SKM-1 (cell line): Measurements from ENCODE around the gene TREML4.
"Not testable (repeated sequence)": the region's sequence is repeated elsewhere in the genome, so short reads cannot be mapped to it uniquely, and the experiment has no call there.

Experiments used
- DNase-seq: peaks from one replicate; lab custom pipeline; 2025; ENCODE audit not compliant: unreplicated experiment; lab: John Stamatoyannopoulos, UW

Gene TREML4

DNA sequence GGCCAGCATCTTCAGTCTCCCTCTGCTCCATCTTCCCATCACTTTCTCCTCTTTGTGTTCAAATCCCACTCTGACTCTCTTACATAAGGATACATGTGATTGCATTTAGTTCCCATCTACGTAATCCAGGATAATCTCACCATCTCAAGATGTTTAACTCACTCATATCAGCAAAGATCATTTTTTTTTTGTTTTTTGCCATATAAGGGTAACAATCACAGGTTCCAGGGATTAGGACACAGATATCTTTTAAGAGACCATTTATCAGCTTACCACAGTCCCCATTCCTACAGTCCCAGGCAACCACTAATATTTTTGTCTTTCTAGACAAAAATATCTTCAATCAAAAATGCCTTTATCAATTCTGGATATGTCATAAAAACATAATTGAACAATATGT lies 24.0 kb upstream of the TREML4 start:
- no peak for DNase-seq

DNA sequence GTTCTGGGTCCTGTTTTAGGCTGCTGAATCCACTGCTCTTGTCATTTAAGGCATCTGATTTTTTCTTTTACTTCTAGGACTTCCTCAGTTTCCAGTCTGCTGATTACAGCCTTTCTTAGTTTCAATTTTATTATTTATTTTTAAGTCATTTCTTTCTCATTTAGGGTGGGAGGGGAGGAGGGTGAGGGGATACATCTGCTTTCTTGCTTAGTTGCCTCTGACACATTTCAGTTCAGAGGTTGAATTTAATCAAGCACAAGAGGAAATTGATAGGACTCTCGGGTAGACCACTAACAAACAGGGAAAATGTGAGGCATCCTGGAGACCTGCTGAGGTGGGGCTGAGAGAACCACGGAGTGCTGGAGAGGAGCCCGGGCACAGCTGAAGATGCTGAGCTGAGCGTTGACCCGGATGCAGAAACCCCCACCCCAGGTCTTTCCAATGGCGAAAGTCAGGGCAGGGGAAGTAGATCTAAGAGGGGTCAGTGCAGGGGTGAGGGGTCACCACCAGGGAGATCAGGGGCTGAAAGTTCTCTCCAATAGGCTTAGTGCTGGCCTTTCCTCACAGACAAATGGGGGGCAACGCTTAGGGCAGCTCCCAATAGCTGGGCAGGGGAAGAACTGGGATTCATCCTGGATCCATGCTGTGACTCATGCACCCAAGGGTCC lies 19.6 kb upstream of the TREML4 start:
- DNase-seq = no peak

DNA sequence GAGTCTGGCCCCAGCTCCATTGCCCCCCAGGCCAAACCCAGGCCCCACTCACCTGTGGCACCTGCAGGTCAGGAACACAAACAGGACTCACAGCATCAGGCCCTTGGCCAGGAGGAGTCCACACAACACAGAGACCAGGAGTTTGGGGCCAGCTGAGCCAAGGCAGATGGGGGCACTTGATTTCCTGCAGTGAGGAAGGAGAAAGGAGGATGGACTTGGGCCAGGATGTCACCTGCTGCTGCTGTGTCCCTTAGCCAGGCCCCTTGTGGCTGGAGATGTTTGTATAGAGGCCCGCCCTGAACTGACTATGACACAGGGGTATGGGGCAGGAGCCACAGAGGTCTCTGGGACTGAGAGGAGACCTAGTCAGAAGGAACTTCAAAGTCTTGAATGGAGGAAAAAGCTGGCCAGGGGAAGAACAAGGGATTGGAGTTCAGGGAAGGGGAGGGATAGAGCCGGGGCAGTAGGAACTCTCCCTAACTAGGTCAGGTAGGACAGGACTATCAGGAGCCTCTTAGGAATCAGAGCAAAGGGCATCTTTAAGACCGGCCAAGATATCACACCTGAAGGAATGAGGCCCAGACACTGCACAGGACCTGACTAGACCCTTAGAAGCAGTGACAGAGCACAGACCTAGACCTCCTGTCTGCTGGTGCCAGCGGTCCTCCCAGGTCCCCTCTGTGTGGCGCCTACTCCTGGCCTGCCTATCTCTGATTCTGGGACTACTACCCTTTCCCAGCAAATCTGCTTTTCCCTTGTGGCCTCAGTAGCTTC lies 18.4 kb upstream of the TREML4 start:
- DNase-seq = no peak

DNA sequence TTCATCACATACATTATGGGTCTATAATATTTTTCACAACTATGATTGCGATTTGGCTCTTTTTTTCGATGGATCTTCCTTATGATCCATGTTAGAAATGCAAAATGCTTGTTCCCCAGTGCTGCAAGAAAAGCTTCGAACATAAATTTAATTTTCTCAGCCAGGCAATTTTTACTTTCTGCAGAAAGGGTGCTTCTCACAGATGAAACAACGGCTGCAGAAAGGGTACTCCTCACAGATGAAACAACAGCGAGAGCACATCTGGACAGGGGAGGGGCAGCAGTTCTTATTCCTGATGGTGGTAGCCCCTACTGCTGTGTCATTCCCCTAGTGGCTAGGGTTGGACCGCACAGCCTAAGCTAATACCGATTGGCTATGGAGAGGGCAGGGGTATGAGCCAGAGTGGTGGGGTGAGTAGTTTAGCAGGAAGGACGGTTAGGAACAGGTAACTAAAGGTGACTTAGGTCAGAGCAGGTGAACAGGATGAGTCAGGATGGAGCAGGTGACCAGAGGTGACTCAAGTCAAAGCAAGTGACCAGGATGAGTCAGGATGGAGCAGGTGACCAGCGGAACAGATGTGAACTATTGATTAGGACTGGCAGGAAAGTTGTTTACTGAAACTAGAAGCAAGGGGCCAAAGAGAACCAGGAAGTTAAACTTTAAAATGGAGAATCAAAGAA lies 13.4 kb upstream of the TREML4 start:
- DNase-seq = no peak

DNA sequence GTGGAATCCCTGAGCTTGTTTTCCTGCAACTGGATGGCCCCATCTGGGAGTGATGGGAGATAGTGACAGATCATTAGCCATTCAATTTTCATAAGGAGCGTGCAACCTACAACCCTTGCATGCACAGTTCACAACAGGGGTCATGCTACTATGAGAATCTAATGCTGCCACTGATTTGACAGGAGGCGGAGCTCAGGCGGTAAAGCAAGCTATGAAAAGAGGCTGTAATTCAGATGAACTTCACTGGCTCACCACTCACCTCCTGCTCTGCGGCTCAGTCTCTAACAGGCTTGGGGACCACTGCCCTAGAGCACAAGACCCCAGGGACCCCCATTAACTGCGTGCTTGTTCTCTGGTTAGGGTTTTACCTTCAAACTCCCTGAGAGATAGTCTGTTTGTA lies 12.4 kb upstream of the TREML4 start:
- DNase-seq = no peak

DNA sequence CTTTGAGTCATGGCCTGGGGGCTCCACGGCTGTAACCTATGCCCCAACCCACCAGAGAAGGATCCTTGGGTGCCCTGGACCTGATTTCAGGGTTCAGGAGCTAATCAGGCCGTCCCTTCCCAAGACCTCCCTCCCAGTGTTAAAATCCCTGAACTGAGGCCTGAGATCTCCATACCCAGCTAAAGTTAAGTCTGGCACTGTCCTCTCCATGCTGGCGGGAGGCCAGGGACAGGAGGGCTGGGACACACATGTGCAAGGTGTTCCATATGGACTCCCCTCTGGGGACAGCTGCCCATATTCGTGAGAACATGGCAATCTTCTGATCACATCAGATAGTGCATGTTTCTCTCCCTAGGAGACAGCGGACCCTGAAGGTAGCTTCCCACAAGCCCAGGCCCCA lies 11.5 kb upstream of the TREML4 start:
- no peak for DNase-seq

DNA sequence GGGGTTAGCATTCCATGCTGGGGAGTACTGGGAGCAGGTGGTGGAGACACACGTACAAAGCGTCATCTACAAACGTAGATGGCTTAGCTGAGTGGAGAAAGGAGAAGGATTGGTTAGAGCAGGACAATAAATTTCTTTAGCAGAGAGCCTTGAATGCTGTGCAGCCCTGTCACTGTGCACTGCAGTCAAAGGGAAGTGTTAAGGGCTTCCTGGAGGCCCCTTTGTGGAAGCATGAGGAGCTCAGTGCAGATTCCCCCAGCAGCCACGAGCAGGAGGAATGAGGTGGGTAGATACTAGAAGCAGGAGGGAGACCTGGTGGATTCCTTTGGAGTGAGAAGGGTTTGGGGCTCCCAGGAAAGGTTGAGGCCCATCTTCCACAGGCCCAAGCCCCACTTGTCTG lies 6.1 kb upstream of the TREML4 start:
- no peak for DNase-seq

DNA sequence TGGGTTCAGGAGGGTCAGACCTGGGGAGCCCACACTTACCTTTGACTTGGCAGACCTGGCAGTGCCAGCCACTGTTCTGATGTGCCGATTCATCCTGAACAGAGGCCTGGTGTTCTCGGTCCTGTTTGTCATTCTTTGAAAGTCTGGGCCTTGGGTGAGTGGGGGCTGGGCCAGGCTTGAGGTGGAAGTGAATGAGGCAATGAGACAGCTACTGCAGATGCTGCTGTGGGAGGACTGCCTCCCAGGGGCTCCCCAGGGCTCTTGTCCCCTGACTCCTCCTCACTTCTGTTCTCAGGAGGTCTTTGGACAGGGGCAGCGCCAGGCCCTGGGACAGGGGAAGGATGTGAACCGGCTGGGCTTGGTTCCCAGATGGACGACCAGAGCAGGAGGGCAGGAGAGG lies 5.6 kb upstream of the TREML4 start:
- DNase-seq = peak; percentile 33

DNA sequence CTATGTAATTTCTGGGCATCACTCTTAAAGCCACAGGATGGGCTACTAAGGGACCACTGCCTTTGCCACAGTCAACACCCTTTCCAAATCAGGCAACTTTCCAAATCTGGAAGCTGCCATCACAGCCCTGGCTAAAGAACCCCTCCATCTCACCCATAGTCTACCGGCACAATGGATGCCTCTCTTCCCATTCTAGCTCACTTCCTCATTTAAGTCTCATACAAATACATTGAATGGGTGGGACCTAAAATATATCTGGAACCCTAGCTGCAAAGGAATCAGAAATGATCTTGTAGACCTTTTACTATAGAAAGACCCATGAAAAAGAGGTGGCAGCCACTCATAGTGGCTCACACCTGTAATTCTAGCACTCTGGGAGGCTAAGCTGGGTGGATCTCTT lies 3.3 kb upstream of the TREML4 start:
- no peak for DNase-seq

DNA sequence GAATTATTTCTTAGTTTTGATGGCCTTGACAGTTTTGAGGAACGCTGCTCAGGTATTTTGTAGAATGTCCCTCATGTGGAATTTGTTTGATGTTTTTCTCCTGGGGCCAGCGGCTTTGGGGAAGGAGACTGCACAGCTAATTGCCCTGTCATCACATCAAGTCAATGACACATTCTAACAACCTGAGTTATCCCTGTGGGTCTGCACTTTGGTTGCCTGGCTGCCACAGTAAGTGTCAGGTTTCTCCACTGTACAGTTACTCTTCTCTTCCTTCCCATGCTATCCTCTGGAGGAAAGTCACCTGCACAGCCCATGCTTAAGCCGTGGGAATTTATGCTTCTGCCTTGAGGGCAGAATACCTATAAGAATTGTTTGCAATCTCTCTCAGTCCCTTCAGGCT lies 1.4 kb upstream of the TREML4 start:
- DNase-seq = no peak

DNA sequence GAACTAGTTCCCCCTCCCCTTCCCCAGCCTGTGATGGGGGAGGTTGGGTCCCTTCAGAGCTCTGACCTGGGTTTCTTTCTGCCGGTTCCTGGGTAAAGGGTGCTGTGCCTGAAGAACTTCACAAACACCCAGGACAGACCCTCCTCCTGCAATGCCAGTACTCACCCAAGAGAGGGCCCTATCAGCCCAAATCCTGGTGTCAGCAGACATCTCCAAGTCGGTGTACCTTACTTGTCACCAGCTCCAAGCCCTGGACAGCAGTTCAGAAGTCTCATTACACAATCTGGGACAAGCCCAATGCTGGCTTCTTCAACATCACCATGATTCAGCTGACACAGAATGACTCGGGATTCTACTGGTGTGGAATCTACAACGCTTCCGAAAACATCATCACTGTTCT lies 467 bp downstream of the TREML4 start:
- DNase-seq = no peak

DNA sequence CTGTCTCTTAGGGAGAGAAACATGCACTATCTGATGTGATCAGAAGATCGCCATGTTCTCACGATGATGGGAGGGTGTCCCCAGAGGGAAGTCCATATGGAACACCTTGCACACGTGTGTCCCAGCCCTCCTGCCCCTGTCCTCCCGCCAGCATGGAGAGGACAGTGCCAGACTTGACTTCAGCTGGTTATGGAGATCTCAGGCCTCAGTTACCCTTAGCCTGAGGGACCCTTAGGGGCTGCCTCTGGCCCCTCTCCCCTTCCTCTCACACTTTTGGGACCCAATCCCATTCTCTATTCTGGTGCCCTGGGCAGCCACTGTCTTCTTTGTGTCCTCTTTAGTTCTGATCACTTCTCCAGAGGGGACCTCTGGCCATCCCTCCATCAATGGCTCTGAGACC lies 1.6 kb downstream of the TREML4 start:
- DNase-seq = no peak

DNA sequence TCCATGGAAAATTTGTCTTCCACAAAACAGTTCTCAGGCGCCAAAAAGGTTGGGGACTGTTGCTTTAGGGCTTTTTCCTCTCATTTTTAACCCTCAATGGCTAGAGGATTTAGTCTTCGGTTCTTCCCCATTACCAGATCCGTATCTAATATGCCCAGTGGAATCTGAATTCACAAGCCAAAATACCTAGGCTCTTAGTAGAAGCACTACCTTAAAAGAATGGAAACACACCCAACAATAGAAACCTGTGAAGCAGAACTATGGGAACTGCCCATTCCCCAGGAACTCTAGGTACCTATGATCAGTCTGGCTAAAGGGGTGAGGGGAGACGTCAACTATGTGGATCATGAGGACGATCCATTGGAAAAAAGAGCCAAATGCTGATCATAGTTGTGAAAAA lies 3.1 kb downstream of the TREML4 start:
- no peak for DNase-seq

DNA sequence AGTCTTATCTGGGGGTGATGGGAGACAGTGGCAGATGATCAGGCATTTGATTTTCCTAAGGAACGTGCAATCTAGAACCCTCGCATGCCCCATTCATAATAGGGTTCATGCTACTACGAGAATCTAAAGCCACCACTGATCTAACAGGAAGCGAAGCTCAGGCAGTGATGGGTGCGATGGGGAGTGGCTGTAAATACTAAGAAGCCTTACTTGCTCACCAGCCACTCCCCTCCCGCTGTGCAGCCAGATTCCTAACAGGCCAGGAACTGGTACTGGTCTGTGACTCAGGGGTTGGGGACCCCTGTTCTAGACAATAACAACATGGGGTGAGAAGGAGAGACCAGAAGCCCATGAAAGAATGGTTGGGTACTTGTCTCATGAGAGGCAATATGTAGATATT lies 4.5 kb downstream of the TREML4 start:
- no peak for DNase-seq

DNA sequence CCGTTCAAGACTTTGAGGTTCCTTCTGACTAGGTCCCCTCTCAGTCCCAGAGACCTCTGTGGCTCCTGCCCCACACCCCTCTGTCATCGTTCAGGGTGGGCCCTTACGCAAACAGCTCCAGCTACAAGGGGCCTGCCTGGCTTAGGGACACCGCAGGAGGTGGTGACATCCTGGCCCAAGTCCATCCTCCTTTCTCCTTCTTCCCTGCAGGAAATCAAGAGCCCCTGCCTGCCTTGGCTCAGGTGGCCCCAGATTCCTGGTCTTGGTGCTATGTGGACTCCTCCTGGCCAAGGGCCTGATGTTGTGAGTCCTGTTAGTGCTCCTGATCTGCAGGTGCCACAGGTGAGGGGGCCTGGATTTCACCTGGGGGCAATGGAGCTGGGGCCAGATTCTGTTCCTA lies 8.1 kb downstream of the TREML4 start:
- DNase-seq = no peak

DNA sequence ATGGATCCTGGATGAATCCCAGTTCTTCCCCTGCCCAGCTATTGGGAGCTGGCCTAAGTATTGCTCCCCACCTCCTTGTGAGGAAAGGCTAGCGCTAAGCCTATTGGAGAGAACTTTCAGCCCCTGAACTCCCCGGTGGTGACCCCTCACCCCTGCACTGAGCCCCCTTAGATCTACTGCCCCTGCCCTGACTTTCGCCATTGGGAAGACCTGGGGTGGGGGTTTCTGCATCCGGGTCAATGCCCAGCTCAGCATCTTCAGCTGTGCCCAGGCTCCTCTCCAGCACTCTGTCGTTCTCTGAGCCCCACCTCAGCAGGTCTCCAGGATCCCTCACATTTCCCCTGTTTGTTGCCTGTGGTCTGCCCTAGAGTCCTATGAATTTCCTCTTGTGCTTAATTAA lies 9.0 kb downstream of the TREML4 start:
- DNase-seq = no peak

DNA sequence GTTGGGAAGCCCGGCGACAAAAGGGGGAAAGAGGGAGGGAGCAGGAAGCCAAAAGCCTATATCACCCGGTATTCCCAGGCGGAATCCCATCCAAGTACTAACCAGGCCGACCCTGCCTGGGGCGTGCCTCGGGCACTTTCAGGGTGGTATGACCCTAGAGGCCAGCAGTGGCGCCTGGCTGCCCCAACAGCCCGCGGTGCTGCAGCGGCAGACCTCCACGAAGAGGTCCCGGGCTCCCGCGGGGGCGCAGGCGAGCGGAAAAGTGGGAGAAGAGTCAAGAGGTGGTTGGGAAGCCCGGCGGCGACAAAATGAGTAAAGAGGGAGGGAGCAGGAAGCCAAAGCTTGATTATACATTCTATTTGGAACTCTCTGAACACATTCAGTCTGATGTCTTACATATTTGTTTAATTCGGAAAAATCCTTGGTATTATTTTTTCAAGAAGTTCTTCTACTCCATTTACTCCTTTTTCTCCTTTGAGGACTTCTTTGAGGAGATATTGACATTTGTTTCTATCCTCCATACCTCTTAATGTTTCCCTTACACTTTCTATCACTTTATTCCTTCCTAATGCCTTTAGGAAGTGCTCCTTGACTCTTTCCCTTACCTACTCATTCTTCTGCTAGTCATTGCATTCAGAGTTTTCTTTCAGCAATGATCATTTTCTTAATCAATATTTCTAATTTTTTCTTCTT lies 11.5 kb downstream of the TREML4 start:
- no peak for DNase-seq

DNA sequence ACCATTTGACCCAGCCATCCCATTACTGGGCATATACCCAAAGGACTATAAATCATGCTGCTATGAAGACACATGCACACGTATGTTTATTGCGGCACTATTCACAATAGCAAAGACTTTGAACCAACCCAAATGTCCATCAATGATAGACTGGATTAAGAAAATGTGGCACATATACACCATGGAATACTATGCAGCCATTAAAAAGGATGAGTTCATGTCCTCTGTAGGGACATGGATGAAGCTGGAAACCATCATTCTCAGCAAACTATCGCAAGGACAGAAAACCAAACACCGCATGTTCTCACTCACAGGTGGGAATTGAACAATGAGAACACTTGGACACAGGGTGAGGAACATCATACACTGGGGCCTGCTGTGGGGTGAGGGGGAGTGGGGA lies 18.4 kb downstream of the TREML4 start:
- not testable (repeated sequence) for DNase-seq

DNA sequence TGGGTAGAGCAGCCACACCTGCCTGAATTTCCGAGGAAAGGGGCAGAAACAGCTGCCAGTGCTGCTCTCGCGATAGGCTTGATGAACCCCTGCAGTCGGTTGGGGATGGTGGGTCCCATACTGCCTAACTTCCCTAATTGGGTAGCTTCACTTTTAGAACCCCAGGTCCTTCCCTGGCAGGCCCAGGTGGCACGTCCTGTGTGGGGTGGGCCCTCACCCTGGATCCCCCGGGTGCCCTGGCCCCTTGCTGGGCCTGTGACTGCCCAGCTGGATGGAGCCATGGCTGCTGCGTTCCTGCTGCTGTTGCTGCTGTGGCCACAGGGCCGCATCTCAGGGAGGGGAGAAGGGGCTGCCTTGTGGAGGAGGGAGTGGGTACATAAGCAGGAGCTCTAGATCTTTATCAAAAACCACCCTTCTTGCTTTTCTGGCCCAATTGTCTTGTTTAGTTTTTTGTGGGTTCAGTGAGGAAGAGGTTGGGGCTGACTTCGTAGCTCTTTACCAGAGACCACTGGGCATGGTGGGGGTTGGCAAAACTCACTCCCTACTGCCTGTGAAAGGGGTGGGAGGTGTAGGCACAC lies 19.2 kb downstream of the TREML4 start:
- DNase-seq = no peak

DNA sequence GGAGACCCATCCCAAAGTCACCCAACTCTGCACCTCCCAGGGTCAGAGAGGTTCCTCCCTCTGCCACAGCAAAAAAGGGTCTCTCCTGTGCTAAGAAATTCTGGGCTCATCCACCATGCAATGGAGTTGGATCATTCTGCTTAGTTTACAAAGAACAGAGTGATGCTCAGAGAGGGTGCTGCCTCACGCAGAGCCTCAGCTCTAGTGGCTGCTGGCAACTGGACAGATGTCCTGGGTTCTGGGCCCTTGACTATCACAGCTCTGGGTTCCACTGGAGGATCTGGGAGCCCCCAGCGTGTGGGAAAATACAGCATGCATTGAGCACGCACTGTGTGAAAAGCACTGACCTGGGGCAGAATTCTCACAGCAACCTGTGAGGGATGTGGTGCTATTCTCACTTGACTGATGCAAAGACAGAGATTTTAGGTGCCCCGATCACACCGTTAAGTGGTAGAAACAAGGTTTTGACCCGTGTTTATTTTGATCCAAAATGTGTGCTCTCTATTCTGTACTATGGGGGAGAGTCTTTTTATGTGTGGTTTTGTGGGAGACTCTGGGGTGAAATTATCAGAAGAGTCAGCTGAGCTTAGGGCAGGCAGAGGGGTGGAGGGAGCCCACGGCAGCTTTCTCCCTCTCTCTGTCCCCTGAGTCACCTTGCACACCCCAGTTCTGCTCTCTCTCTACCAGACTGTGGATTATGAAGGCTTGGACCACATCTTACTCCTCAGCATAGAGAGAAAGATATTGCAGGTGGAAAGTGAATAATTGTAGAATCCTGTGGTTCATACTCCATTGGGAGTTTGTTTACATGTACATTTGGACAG lies 19.9 kb downstream of the TREML4 start:
- DNase-seq = no peak
